ENCODE measurements around the gene OR8B3.
A peak's percentile ranks its signal among the peaks of the same experiment; 100 is the strongest.
"Not testable (repeated sequence)": the region's sequence is repeated elsewhere in the genome, so short reads cannot be mapped to it uniquely, and the experiment has no call there.

The OR8B3 gene

GRCh38 chr11:124398924-124399323, at the start of gene OR8B3:
Gene OR8B3 (minus strand): TSS chr11:124399024. CDS start chr11:124397351, 1,673 bp downstream.
- no peak for DNase-seq

DNA sequence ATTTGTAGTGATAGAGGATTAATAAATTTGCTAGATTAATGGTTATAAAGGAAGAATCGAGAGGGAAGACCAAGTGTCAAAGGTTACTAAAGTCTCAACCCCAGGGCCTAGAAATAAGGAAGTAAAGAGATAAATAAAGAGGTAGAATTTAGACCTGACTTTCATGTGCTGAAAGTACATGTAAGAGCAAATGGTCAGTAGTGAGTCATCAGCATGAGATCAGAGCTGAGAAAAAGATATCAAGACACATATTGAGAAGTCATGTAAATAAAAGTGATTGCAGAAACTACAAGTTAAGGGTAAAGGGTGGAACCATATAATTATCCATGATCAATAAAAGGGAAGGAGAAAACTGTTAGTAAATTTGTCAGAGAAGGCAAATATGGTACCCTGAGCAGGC, 48.1 kb upstream of the OR8B3 start:
- no peak for DNase-seq

- no peak for DNase-seq
Observed at GRCh38 chr11:124445646-124446150, 46.9 kb upstream of the OR8B3 start, which contains the start of gene OR8B8. Gene OR8B8 (minus strand): TSS chr11:124445696. CDS start chr11:124441085, 4,611 bp downstream.

GRCh38 chr11:124442847-124443246, 44.0 kb upstream of the OR8B3 start:
- no peak for DNase-seq

DNA sequence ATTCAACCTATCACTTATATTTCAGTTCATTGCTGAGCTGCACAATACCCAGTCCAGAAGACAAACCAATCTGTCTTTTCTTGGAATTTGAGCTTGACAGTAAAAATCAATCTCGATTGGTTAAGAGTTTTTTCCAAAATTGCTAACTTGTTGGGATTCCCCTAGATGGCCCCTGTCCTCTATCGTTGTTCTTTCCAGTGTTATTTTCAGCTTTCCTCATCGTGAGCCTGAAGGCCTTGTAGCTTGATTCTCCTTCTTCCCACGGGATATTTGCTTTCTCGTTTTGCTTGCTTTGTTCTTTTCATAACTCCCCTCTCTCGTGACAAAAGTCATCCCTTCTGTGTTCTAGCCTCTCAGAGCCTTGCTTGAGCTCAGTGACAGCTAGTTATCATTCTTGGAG, 43.6 kb upstream of the OR8B3 start:
- no peak for DNase-seq

- no peak for DNase-seq
Observed at GRCh38 chr11:124441519-124441918, 42.7 kb upstream of the OR8B3 start.

DNA sequence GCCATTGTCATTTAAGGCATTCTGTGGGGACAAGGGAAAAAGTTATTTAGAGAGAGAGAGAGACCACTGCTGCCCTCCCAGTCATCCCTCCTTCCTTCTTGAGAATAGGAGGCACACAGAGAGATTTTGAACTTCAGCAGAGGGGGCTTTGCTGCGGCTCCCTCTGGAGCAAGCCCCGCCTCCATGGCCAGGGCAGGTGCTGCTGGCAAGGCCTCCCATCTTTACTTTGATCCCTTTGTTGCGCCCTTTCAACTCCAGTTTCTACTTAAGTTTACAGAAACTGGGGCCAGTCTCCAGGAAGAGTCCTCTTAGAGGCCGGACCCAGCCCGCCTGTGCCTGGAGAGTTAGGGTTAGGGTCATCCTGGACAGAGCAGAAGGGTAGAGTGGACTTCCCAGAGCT, 42.3 kb upstream of the OR8B3 start:
- no peak for DNase-seq

- DNase-seq: no peak
Observed at GRCh38 chr11:124440608-124441007, 41.8 kb upstream of the OR8B3 start.

DNA sequence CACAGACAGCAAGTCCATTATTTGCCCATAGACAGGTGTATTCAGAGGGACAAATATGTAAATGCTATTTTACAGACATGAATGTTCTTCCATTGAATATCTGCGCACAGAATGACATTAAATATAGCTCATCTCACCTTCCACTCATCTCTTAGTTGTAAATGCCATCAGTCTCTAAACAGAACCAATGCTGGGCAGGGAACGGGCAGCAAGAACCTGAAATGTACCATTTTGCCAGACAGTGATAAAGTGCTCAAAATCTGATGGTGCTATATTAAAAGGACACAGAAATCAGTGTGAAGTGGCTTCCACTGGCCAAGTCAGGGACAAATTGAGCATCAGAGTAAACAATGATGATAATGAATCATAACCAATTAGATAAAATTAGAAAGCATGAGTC, 35.9 kb upstream of the OR8B3 start:
- no peak for DNase-seq

- no peak for DNase-seq
Observed at GRCh38 chr11:124429599-124429998, 30.8 kb upstream of the OR8B3 start.

GRCh38 chr11:124424384-124424921, 25.6 kb upstream of the OR8B3 start, which contains the start of gene OR8B4:
Gene OR8B4 (minus strand): TSS chr11:124424871. CDS start chr11:124424871, 0 bp downstream.
- DNase-seq: no peak

GRCh38 chr11:124421043-124421442, 22.2 kb upstream of the OR8B3 start:
- no peak for DNase-seq

- peak in 1 of 2 experiments; percentile 53 for DNase-seq
Observed at GRCh38 chr11:124415356-124415923, 16.6 kb upstream of the OR8B3 start.

DNA sequence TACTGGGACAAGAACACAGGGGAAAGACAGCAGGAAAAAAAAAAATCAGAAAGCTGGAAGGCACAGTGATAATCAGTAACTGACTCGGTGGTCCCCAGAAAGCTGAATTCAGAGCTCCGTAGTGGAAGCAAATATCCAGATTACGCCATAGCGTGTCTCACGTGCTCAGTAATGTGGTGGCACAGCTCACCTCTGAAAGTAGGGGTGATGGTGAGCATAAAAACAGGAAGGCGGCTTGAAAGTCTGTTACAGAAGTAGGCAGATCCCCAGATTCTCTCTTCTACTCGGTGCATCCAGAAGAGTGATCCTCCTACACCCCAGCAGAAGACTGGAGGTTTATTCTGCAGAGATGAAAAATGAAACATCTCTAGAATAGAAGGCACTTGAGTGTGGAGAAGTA, 11.1 kb upstream of the OR8B3 start:
- no peak for DNase-seq

DNA sequence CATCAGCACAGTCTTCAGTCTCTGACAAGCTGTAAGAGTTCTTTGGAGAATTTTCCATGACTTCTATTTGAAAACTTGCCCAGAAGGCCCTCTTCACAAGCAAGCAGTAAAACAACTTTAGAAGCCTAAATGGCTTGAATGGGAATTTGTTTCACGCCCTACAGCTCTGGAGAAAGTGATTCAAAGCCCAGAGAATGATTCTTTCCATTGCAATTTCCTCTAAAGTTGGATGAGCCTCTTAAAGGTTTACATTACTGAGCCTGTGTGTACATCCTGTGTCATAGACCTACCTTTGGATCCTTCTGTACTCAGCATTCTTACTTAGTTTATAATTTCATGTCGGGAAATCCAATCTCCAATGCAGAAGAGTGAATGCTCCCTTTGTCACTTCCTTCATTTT, 6.8 kb upstream of the OR8B3 start:
- no peak for DNase-seq

DNA sequence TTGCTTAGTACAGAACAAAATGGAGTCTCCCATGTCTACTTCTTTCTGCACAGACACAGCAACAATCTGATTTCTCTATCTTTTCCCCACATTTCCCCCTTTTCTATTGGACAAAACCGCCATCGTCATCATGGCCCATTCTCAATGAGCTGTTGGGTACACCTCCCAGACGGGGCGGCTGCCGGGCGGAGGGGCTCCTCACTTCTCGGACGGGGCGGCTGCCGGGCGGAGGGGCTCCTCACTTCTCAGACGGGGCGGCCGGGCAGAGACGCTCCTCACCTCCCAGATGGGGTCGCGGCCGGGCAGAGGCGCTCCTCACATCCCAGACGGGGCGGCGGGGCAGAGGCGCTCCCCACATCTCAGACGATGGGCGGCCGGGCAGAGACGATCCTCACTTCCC, 4.4 kb upstream of the OR8B3 start:
- DNase-seq: not testable (repeated sequence)

DNA sequence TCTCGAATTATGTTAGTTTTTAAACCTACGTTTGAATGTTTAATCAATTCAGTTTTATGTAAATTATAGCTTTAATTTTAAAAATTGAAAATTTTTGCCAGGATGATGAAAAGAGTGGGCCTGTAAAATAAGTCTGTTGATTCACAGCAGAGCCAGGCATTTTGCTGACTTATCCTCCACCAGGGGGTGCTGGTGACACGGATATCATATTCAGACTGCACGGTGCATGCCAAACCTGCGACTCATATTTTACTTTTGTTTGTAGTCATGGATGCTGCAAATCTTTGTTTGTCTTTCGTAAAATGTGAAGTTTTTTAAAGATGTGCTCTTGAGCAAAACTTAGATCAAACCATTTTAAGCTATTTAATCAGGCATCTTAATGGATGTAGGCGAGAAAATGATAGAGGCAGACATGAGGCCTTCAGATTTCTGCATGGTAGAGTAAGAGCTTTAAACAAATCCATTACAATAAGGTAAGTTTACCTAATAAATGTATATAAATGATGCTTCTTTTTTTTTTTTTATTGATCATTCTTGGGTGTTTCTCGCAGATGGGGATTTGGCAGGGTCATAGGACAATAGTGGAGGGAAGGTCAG, 3.6 kb upstream of the OR8B3 start:
- DNase-seq: peak; percentile 19 to 54

- DNase-seq: not testable (repeated sequence)
Observed at GRCh38 chr11:124396847-124397246, 2.0 kb downstream of the OR8B3 start.

- no peak for DNase-seq
Observed at GRCh38 chr11:124394408-124394807, 4.4 kb downstream of the OR8B3 start.

DNA sequence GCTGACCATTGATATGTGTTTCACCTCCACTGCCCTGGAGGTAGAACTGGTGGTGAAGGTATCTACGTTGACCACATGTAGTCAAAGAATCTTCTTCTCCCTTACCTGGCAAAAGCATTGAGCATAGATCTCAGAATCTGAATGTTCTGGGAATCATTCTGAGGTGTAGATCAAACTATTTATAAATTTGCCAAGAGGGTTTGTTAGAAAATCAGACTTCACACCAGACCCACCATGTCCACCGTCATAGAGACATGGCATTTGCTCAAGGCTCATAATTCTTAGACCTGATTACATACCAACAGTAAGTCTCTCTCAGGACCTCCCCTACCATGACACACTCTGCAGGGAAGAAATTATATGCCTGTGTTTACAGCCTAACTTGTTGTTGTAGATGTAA, 14.4 kb downstream of the OR8B3 start, which contains the start of gene OR8B2:
TSS of gene OR8B2 (minus strand) at position 101 of the 400 bp plus-strand sequence. CDS start 1,156 bp downstream, outside the sequence.
- DNase-seq: no peak

- DNase-seq: not testable (repeated sequence)
Observed at GRCh38 chr11:124382857-124383256, 16.0 kb downstream of the OR8B3 start.

GRCh38 chr11:124380585-124380984, 18.2 kb downstream of the OR8B3 start:
- DNase-seq: no peak

DNA sequence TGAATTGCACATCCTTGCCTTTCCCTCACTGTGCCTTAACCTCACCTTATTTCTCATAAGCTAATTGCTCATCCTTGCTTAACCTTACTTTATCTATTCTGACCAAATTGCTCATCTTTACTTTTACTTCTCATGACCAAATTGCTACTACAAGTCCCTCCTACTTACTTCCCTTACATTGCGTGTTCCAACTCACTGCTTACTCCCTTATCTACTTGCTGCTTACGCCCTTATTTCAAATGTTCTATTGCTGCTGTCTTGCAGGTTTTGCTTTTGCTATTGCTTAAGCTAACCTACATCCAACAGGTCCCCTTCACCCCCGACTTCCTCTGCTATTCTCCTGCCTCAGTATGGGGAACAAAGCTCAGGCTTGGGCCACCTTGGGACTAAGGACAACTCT, 22.5 kb downstream of the OR8B3 start:
- no peak for DNase-seq

GRCh38 chr11:124359566-124359965, 39.3 kb downstream of the OR8B3 start:
- DNase-seq: no peak
